Cortex of kidney (tissue), 1 donor: ENCODE data around the gene MOCOS.

Source experiments
- DNase-seq: peaks from one replicate; lab custom pipeline; 2025; lab: John Stamatoyannopoulos, UW

MOCOS gene

GRCh38 chr18:36179562-36180355 is 7.5 kb upstream of the MOCOS start:
- no peak for DNase-seq

- DNase-seq = no peak
Measured at GRCh38 chr18:36181441-36181840, 5.9 kb upstream of the MOCOS start.

- no peak for DNase-seq
Measured at GRCh38 chr18:36181898-36182506, 5.3 kb upstream of the MOCOS start.

- DNase-seq = no peak
Measured at GRCh38 chr18:36183033-36183432, 4.3 kb upstream of the MOCOS start.

GRCh38 chr18:36183987-36184386 is 3.3 kb upstream of the MOCOS start:
- no peak for DNase-seq

- no peak for DNase-seq
Measured at GRCh38 chr18:36185157-36185556, 2.1 kb upstream of the MOCOS start.

- no peak for DNase-seq
Measured at GRCh38 chr18:36185901-36186460, 1.3 kb upstream of the MOCOS start.

- no peak for DNase-seq
Measured at GRCh38 chr18:36186461-36187192, 670 bp upstream of the MOCOS start.

- no peak for DNase-seq
Measured at GRCh38 chr18:36187826-36188721, 777 bp downstream of the MOCOS start.

GRCh38 chr18:36188916-36189315 is 1.6 kb downstream of the MOCOS start:
- DNase-seq = no peak

- DNase-seq = no peak
Measured at GRCh38 chr18:36189486-36189885, 2.2 kb downstream of the MOCOS start.

GRCh38 chr18:36191286-36191685 is 4.0 kb downstream of the MOCOS start:
- no peak for DNase-seq

- no peak for DNase-seq
Measured at GRCh38 chr18:36191711-36192110, 4.4 kb downstream of the MOCOS start.

- DNase-seq = no peak
Measured at GRCh38 chr18:36194600-36195315, 7.5 kb downstream of the MOCOS start.

- DNase-seq = no peak
Measured at GRCh38 chr18:36195427-36196122, 8.3 kb downstream of the MOCOS start.

GRCh38 chr18:36196238-36196995 is 9.1 kb downstream of the MOCOS start:
- no peak for DNase-seq

GRCh38 chr18:36197511-36198166 is 10.3 kb downstream of the MOCOS start:
- no peak for DNase-seq

GRCh38 chr18:36199691-36200295 is 12.5 kb downstream of the MOCOS start:
- DNase-seq = no peak

- DNase-seq = no peak
Measured at GRCh38 chr18:36200354-36200771, 13.1 kb downstream of the MOCOS start.
